Adrenal gland (tissue), 12 donors: ENCODE results near the gene ANKS1A. TPM values are rescaled to one million over a fixed set of nuclear protein-coding genes. Genes with fewer than 3 reads are reported as not detected.

Source experiments
- DNase-seq, 7 donors: peaks; one replicate each; pipeline ENCODE4 v3.0.0-alpha.2; 2019 to 2020
- H3K27ac ChIP-seq, 5 donors: fragments of 200-600 bp; sonication (generic) in 4 of 5; 1 replicate in 3 of 5; 2 replicates in 2 of 5; pipeline versions ENCODE4 v1.5.1 to v1.8.0; 2016 to 2020; ENCODE audit warnings: mild to moderate bottlenecking in 1 of 5
- H3K27me3 ChIP-seq: fragments of 200-600 bp; 2 replicates; pipeline ENCODE4 v1.8.0; 2021
- H3K36me3 ChIP-seq, 2 donors: fragments of 200-600 bp; replicated peaks in 1 of 2; 1 replicate in 1 of 2; 2 replicates in 1 of 2; pipeline versions ENCODE4 v1.5.1 to v1.8.0; 2018 to 2022
- H3K4me1 ChIP-seq, 2 donors: fragments of 200-600 bp; replicated peaks in 1 of 2; 1 replicate in 1 of 2; 2 replicates in 1 of 2; pipeline versions ENCODE4 v1.5.1 to v1.8.0; 2018 to 2021
- H3K4me3 ChIP-seq, 4 donors: fragments of 200-600 bp; sonication (generic) in 3 of 4; one replicate each; pipeline ENCODE4 v1.5.1; 2016 to 2018
- H3K9me3 ChIP-seq, 3 donors: fragments of 200-600 bp; sonication (generic) in 1 of 3; replicated peaks in 1 of 3; 1 replicate in 2 of 3; 2 replicates in 1 of 3; pipeline versions ENCODE4 v1.5.1 to v1.8.0; 2016 to 2021
- POLR2A ChIP-seq, 2 donors: fragments of 450-650 bp; IDR thresholded peaks; one replicate each; pipeline ENCODE4 v1.6.1; 2017; ENCODE audit warnings: antibody characterized with exemption in 2 of 2, mild to moderate bottlenecking in 2 of 2, moderate library complexity in 1 of 2
- WGBS, 4 donors: extraction: QIAGEN DNeasy Blood & Tissue Kit in 2 of 4; methylation state at CpG; one replicate each; pipeline versions ENCODE4 v1.1.5 to v1.1.7; 2013 to 2017; 5-methylcytosine and 5-hydroxymethylcytosine counted together
- intact Hi-C, 2 donors: fragments of 100-400 bp; cut with DNase I; formaldehyde crosslinking; loops; one replicate each; pipeline versions ENCODE4 v1.14.1 to v1.15.0; 2022 to 2023
- polyA plus RNA-seq, 3 donors: library from polyadenylated mRNA; stranded (reverse); fragments of 200-250 nt in 2 of 3; fragments of 350-450 nt in 1 of 3; fragmentation: Illumina TruSeq in 1 of 3; extraction: RNeasy Lipid Tissue Mini Kit (QIAGEN cat#74804) in 1 of 3; gene quantifications; one replicate each; pipeline ENCODE4 v1.2.3, GENCODE V29; 2013 to 2014
- total RNA-seq, 9 donors: library from RNA; depleted of rRNA in 4 of 9; stranded (reverse); fragments of >200 nt in 4 of 9; fragments of 120-200 nt in 1 of 9; fragmentation: NEBNext Ultra II Directional in 1 of 9; extraction: Animal tissue kit (Norgen Biotek cat#: 25700) in 1 of 9; gene quantifications; one replicate each; pipeline versions ENCODE4 v1.1.0 to v1.2.4, GENCODE V29; 2013 to 2023
- TF ChIP-seq, protein P1 (sequence below), 6 experiments: fragments of 450-650 bp in 4 of 6; fragments of 200-600 bp in 2 of 6; sonication (generic) in 1 of 6; IDR thresholded peaks; 1 replicate in 5 of 6; 2 replicates in 1 of 6; pipeline versions ENCODE4 v1.5.1 to v1.8.0; 2016 to 2021; ENCODE audit warnings: antibody characterized with exemption in 6 of 6, mild to moderate bottlenecking in 2 of 6, moderate library complexity in 1 of 6
- donor health status: healthy with polysubstance abuse.
- donor health status: Bipolar disorder and iron deficiency.
- donor health status: DM: yes; HTN: yes; CAD: no.
- donor health status: DM: no; HTN: no; CAD: no.
- donor health status: DM: no; HTN: no; CAD: no.
- donor health status: DM: yes; HTN: yes; CAD: no.

Gene ANKS1A
- total and polyA plus RNA-seq, 12 donors: 11.7 to 68.0 (median 42.4) TPM

DNA sequence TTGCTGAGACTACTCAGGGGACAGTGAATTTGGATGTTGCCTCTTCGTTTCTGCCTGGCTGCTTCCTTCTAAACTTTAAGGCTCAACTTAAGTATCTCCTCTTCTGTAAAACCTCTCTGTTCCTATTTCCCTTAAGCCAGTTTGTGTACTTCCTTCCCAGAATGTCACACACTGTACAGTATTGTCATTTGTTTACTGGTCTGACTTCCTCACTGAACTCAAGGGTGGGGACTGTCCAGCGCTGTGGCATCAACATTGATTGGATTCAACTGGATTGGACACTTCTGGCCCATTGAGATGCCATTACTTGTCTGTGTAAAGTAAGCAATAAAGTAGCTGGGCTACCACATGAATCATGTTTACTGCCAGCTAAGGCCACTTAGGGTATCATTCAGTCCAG, 69.7 kb downstream of the ANKS1A start:
- Histone ChIP-seq H3K27me3 (no peaks in the 10 kb centered on the region), H3K36me3 (no peaks in the 10 kb centered on the region), H3K9me3 (no peaks in the 10 kb centered on the region), H3K4me3 (no peak overlapping the region), H3K4me1 (peaks cover 28 to 68% of the 10 kb centered on the region in 2 donors), H3K27ac (peak overlapping the region in 2 of 5 donors; percentile 24 to 53)
- 52 to 86% (median 73%) methylated on average over 2 of the region's 2 CpGs for WGBS, 4 donors
- no peak for TF ChIP-seq POLR2A (IDR thresholded peaks at IDR 0.05)
- TF ChIP-seq, protein P1, sequence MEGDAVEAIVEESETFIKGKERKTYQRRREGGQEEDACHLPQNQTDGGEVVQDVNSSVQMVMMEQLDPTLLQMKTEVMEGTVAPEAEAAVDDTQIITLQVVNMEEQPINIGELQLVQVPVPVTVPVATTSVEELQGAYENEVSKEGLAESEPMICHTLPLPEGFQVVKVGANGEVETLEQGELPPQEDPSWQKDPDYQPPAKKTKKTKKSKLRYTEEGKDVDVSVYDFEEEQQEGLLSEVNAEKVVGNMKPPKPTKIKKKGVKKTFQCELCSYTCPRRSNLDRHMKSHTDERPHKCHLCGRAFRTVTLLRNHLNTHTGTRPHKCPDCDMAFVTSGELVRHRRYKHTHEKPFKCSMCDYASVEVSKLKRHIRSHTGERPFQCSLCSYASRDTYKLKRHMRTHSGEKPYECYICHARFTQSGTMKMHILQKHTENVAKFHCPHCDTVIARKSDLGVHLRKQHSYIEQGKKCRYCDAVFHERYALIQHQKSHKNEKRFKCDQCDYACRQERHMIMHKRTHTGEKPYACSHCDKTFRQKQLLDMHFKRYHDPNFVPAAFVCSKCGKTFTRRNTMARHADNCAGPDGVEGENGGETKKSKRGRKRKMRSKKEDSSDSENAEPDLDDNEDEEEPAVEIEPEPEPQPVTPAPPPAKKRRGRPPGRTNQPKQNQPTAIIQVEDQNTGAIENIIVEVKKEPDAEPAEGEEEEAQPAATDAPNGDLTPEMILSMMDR (IDR thresholded peaks at IDR 0.05): no peak
- intact Hi-C loops: loop anchor here in 1 of 2 donors (10.0 kb wide), 1 partner anchor 64 kb away; no protein-coding TSS in a partner anchor
- no peak for DNase-seq

DNA sequence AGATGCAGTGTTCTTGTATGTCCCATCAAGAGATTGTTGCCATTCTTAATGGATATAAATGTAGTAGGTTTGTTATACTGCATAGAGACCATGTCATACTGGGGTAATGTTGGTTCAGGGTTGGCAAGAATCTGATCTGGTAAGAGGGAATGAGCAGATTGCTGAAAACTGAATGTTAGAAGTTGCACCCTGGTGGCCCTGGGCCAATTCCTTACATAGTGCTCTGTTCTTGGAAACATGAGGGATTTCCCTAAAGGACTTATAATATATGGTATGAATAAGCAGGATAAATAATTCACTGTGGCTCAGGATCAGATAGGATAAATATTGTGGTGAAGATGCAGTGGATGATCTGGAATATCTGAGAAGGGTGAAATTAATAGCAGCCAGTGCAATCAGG, 70.2 kb downstream of the ANKS1A start:
- peaks cover 32 to 67% of the 10 kb centered on the region in 2 donors for H3K4me1 ChIP-seq
- H3K27ac ChIP-seq: peak overlapping the region in 2 of 5 donors; percentile 24 to 53
- intact Hi-C loops: loop anchor here in 1 of 2 donors (10.0 kb wide), 1 partner anchor 64 kb away; no protein-coding TSS in a partner anchor

DNA sequence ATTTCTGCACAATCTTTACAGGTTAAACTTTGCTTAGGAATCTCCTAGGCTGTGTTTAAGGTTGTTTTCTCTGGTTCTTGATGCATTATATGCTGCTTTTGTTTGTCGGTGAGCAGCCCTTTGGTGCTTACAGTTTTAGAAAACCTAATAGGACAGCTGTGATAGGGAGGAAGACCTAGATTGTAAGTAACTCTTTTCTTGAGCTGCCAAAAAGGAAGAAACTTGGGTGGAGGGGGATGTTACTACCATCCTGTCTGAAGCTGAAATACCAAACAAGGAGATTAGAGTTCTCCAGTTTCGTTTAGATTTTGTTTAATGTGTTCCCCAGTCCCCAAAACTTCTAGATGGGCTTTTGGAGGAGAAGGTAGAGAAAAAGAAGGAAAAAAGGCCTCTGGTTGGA, 72.0 kb downstream of the ANKS1A start:
- DNase-seq: no peak
- TF ChIP-seq, protein P1 (IDR thresholded peaks at IDR 0.05): no peak
- TF ChIP-seq POLR2A (IDR thresholded peaks at IDR 0.05): no peak
- Histone ChIP-seq H3K9me3 (no peaks in the 10 kb centered on the region), H3K27ac (peak overlapping the region in 3 of 5 donors; percentile 12 to 39 (median 22)), H3K4me1 (peaks cover 37 to 61% of the 10 kb centered on the region in 2 donors), H3K36me3 (no peaks in the 10 kb centered on the region), H3K27me3 (no peaks in the 10 kb centered on the region), H3K4me3 (no peak overlapping the region)
- WGBS, 4 donors: 51 to 78% (median 64%) methylated on average over 2 of the region's 2 CpGs
- intact Hi-C loops: no loop called here

More for the DNA sequence above, 70.2 kb downstream of the ANKS1A start:
- no peaks in the 10 kb centered on the region for H3K36me3 ChIP-seq
- H3K9me3 ChIP-seq: no peaks in the 10 kb centered on the region
- no peak for DNase-seq
- H3K4me3 ChIP-seq: no peak overlapping the region
- TF ChIP-seq, protein P1 (IDR thresholded peaks at IDR 0.05): no peak
- no peak for TF ChIP-seq POLR2A (IDR thresholded peaks at IDR 0.05)
- no peaks in the 10 kb centered on the region for H3K27me3 ChIP-seq

DNA sequence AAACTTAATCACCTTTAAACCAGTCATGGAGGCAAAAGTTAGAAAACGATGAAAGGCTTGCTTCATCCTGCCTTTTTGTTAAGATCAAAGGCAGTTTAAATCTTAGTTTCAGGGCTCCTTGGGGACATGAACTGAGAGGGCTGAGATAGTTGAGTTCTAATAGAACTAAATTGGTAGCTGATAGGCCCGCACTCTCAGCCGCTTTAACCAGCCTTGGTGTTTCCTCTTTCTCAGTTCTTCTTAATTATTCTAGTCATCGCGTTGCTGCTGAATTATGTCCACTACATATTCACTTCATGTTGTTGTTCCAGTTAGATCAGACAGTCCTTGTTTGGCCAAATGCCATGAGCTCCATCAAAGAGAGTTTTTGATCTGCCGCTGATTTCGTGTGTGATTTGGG, 72.5 kb downstream of the ANKS1A start:
- H3K4me1 ChIP-seq: peaks cover 32 to 56% of the 10 kb centered on the region in 2 donors
- H3K27ac ChIP-seq: peak overlapping the region in 2 of 5 donors; percentile 12 to 22
- no peaks in the 10 kb centered on the region for H3K9me3 ChIP-seq
- no peak for TF ChIP-seq POLR2A (IDR thresholded peaks at IDR 0.05)
- TF ChIP-seq, protein P1 (IDR thresholded peaks at IDR 0.05): no peak
- no peak overlapping the region for H3K4me3 ChIP-seq
- no peaks in the 10 kb centered on the region for H3K27me3 ChIP-seq
- H3K36me3 ChIP-seq: no peaks in the 10 kb centered on the region
- intact Hi-C loops: no loop called here
- 69 to 81% (median 78%) methylated on average over 7 of the region's 7 CpGs for WGBS, 4 donors
- no peak for DNase-seq
